GM19099 (cell line): Measurements from ENCODE around the gene JAGN1.

Experiments
- POLR2A ChIP-seq: IDR thresholded peaks from 3 replicates; pipeline ENCODE4 v1.6.1; 2011; ENCODE audit warnings: low read depth; ENCODE audit not compliant: insufficient read length; ENCODE audit errors: extremely low read depth

Gene JAGN1

DNA sequence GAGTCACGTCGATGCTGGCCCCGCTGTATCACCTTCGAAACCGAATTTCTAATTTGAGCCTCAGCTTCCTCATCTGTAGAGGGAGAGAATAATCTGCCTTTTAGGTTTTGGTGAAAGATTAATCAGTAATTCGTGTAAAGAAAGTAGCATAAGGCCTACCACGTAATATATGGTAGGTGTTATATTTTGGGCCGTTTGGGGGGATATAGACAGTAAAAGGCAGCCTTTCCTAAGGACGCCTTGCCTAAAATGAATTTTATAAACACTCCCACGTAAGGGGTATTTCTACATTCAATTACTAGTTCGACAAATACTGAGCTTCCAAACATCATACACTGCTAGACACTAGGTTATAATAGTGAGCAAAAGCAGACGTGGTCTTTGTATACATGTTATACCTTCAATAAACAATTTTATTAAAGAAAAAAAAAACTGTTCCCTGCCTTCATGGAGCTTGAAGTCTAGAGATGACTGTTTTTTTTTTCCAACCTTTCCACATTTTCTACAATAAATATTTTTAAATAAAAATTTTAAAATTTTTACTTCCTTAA is 737 bp downstream of the JAGN1 start:
- no peak for TF ChIP-seq POLR2A

DNA sequence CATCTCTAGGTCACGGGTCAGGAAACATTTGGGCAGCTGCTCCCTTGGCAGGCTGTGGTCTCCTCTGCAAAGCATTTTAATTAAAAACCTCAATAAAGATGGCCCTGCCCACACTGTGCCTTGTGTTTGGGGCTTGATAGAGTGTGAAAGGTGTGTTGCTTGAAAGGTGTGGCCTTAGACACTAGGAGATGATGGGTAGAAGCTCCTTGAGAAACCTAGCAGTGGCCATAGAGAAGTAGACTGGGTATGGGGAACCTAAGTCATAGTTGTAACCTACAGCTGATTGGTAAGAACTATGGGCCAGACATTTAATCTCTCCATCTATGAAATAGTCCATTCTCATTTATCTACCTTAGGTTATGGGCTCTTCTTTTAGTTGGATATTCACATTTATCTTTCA is 3.3 kb downstream of the JAGN1 start:
- TF ChIP-seq POLR2A, result no peak

DNA sequence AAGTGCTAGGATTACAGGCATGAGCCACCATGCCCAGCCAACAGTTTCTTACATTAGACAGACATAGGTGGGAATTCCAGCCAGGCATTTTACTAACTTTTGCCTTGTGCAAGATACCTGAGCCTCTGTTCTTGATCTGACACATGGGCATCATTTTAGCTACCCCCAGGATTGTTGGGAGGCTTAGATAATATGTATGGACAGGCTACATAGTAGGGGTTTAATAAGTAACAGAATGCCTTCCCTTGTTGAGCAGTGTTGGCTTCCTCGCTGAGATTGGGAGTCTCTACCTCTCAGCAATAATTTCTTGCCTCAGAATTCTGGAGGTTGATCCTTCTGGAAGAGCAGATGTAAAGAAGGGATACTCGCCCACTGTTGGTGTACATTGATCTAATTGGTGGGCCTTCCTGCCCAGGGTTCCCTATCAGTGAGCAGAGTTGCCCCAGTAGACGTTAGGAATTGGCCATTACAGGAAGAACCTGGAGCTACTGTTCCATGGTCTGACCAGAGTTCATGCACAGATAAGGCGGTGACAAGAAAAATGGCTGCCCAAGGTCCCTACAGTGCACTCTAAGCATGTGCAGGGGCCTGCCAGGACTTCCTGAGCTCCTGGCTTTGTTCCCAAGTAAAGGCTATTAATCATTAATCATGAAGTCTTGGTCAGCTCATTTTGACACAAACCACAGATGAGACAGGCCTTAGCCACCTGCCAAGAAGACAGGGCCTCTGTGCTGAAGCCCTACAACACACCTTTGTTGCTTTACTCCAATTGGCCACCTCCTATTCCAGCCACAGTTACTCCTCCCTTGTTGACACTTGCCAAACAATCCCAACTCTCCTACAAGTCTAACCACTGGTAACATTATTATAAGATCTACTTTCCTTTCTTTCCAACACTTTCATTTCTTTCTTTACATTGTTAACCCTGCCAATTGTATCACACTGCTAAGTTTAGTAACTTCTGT is 7.3 kb downstream of the JAGN1 start:
- TF ChIP-seq POLR2A, result no peak

DNA sequence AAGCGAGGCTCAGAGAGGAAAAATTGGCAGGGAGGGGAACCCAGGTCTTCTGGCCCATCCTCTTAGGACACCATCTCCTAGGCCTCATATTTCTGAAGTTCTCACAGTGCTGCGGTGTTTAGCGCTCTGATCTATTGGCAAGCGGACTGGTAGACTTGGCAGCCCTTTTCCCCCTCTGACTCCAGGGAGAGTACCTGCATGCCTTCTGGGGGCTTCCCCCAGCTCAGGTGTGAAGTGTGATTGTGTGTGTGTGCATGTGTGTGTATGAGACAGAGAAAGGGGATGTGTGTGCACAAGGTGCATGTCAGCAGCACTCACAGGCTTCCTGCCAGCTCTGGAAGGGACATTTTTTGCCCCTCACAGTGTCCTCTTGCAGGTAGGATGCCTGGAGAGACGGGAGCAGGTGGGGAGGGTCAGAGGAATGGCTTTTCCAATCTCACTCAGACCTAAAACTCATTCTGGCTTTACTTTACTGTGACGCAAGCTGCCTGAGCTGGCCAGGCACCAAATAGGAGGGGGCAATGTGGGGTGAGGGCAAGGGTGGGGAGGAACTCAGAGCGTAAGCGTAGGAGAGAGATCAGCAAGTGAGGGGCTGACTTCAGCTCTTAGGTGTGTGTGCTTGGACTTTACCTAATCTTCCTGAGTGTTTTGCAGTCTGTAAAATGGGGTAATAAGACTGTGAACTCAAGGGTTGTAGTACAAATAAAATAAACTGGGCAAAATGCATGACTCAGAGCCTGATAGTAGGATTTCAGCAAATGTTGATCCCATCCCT is 8.2 kb downstream of the JAGN1 start:
- TF ChIP-seq POLR2A, result no peak

DNA sequence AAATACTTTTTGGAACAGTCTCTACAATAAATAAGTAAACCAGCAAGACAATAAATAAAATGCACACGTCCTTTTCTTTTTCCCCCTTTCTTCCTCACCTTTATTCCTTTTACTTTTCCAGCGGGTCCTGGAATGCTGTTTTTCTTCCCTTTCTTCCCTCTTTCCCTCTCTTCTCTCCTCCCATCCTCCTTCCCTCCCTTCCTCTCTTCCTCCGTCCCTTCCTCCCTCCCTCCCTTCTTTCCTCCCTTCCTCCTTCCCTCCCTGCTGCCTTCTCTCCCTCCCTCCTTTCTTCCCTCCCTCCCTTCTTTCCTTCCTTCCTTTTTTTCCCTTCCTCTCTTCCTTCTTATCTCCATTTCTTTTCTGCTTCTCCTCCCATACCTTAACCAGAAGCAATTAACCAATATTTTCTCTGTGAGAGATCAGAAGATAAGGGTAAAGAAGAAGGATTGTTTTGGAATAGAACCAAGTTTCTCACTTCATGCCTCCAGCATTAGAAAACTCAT is 8.9 kb downstream of the JAGN1 start:
- TF ChIP-seq POLR2A, result no peak

DNA sequence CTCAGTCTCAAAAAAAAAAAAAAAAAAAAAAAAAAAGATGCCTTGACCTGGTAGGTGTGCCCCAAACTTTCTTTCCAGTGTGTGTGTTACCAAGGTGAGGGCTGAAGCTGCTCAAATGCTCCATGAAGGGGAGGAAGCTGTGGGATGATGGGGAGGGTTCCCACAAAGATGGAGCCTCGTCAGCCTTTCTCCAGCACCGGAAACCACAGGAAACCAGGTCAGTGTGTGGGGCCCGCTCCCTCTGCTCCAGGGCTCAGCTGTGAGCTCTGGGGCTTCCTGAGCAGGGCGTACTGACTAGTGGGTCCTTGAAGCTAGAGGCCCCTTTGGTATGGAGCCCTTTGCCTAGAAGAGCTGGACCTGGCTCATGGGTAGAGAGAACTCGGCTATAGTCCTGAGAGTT is 11.6 kb downstream of the JAGN1 start:
- TF ChIP-seq POLR2A, result no peak

DNA sequence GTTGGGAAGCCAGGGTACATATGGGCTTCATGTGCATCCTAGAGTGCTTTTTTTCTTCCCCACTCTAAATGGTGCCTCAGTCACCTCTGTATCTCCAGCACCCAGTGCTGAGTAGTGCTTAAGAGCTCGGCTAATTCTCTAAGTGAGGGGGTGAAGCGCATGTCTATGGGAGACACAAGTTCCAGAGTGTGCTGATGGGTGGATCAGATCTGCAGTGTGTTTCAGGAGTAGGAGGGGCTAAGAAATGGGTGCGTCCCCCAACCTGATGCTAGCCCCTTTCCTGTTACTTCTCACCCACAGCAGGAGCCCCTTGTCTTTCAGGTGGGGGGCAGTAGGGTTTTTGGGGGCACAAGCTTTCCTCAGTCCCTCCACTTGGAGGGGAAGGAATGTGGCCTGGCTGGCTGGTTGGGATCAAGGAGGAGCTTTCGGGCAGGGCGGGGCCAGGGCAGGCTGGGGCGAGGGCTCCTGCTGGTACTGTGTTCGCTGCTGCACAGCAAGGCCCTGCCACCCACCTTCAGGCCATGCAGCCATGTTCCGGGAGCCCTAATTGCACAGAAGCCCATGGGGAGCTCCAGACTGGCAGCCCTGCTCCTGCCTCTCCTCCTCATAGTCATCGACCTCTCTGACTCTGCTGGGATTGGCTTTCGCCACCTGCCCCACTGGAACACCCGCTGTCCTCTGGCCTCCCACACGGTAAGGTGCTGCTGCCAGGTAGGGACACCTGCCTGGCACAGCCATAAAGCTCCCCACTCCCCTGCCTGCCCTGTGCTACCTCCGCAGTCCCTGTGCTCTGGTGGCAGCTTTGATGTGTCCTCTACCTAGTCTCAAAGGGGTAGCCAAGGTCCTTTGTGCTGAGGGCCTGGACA is 12.2 kb downstream of the JAGN1 start, which contains the start of gene IL17RE:
Gene IL17RE, plus strand, starts transcription at position 477 of the 866 bp plus-strand sequence. Its CDS starts 85 bp downstream, at position 562.
- no peak for TF ChIP-seq POLR2A

DNA sequence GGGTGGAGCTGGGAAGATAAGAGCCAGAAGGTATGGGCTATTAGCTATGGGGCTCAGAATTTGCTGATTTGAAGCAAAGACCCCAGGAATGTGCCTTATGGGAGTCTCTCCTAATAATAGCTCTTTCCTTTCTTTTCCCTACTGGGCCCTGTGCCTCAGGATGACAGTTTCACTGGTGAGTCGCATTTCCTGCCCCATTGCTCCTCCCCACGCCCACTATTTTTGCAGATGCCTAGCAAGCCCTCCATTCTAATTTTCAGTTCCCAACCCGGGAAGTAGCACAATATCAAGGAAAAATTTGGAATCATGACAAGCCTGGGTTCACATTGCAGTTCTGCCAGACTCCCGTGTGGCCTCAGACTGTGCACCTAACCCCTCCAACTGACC is 12.8 kb downstream of the JAGN1 start:
- no peak for TF ChIP-seq POLR2A

DNA sequence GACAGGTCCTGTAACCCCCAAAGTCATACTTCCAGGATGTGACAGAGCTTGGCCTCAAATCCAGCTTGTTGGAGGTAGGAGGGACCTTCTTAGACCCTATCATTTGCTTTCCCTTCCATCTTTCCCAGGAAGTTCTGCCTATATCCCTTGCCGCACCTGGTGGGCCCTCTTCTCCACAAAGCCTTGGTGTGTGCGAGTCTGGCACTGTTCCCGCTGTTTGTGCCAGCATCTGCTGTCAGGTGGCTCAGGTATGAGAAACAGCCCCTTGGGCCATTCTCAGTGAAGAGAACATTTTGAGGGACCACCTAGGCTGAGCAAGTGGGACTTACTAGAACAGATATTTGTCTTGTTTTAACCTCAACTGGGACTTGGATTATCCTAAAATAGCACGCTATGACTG is 13.5 kb downstream of the JAGN1 start:
- TF ChIP-seq POLR2A, result no peak

DNA sequence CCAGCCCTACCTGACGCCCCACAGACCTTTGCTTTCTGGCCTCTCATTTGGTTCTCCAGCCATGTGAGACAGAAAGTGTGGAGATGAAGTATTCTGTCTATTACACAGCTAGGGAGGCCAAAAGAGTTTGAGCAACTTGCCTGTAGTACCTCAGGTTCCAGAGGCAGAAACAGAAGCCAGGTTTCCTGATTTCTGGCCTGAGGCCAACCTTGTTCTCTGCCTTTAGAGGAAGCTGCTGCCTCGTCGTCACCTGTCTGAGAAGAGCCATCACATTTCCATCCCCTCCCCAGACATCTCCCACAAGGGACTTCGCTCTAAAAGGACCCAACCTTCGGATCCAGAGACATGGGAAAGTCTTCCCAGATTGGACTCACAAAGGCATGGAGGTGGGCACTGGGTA is 16.1 kb downstream of the JAGN1 start:
- no peak for TF ChIP-seq POLR2A

DNA sequence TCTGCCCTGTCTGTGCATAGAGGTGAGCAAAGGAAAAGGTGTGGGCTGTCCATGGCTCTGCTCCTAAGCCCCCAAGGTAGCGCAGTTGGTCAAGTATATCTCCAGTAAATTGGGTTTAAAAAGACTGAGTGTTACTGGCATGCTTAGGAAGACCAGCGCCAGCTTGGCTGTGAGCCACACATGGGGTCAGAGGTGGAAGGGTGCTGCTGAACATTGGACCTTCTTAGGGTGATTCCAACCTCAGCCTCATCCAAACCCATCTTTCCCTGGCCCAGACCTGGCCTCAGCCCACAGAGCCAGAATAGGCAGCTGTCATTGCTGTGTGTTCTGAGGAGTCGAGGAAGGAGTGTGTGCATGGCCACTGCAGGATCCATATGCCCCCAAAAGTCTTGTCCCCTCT is 17.9 kb downstream of the JAGN1 start:
- no peak for TF ChIP-seq POLR2A

DNA sequence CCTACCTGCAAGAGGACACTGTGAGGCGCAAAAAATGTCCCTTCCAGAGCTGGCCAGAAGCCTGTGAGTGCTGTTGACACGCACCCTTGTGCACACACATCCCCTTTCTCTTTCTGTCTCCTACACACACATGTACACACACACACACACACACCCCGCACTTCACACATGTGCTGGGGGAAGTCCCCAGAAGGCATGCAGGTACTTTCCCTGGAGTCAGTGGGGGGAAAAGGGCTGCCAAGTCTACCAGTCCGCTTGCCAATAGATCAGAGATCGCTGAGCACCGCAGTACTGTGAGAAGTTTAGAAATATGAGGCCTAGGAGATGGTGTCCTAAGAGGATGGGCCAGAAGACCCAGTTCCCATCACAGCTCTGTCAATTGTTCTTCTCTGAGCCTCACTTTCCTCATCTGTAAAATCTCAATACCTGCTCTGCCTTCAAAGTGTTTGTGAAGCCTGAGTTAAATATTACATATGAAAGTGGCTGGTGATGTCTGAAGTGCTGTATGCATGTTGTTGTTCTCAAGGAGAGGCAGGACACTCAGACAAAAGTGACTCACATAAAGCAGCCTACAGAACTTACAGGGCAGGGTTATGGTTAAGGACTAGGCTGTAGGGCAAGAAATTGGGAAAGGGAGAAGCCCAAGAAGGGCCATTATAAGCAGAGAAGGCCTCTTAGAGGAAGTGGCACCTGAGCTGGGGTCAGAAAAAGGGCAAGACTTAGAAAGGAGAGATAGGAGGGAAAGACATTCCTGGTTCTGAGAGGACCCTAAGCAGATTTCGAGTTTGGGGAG is 19.0 kb downstream of the JAGN1 start:
- no peak for TF ChIP-seq POLR2A

DNA sequence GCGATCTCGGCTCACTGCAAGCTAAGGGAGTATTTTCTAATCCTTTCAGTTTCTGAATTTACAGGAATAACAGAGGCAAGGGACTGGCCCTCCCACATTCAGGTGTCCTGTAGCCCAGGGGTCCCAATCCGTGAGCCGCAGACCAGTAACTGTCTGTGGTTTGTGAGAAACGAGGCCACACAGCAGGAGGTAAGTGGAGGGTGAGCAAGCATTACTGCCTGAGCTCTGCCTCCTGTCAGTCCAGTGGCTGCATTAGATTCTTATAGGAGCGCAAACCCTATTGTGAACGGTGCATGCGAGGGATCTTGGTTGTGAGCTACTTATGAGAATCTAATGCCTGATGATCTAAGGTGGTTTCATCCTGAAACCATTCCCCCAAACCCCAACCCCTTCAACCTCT is 21.5 kb downstream of the JAGN1 start:
- TF ChIP-seq POLR2A, result no peak
